GM18498 (cell line): ENCODE measurements around the gene GLB1L3.

ENCODE experiments used
- ATAC-seq: cut with Tn5 transposase; IDR thresholded peaks from one replicate; pipeline ENCODE4 v1.9.1; 2021; ENCODE audit warnings: mild to moderate bottlenecking, moderate library complexity; ENCODE audit not compliant: unreplicated experiment

The GLB1L3 gene

GRCh38 chr11:134360050-134360835 lies 84.1 kb downstream of the GLB1L3 start:
- ATAC-seq: peak; percentile 84

GRCh38 chr11:134361661-134362060 lies 85.5 kb downstream of the GLB1L3 start:
- ATAC-seq: no peak

- no peak for ATAC-seq
These were observed 86.2 kb downstream of the GLB1L3 start for GRCh38 chr11:134362192-134362901.

GRCh38 chr11:134363161-134363560 lies 87.0 kb downstream of the GLB1L3 start:
- no peak for ATAC-seq

GRCh38 chr11:134363592-134363991 lies 87.4 kb downstream of the GLB1L3 start:
- no peak for ATAC-seq

GRCh38 chr11:134364261-134364660 lies 88.1 kb downstream of the GLB1L3 start:
- no peak for ATAC-seq

- no peak for ATAC-seq
These were observed 89.1 kb downstream of the GLB1L3 start for GRCh38 chr11:134365011-134365925.

- ATAC-seq: no peak
These were observed 90.1 kb downstream of the GLB1L3 start for GRCh38 chr11:134366254-134366653.

- no peak for ATAC-seq
These were observed 91.6 kb downstream of the GLB1L3 start for GRCh38 chr11:134367781-134368180.
